NCI-H146 treated with DMSO at 0.1 percent for 48 hours (cell line): ENCODE data around the gene CBFA2T2.

Experiments
- DNase-seq: peaks from one replicate; lab custom pipeline; 2025; ENCODE audit not compliant: unreplicated experiment; lab: John Stamatoyannopoulos, UW

CBFA2T2 gene

GRCh38 chr20:33664085-33664761, 174.3 kb downstream of the CBFA2T2 start:
- DNase-seq, result no peak

GRCh38 chr20:33664762-33665144, 174.9 kb downstream of the CBFA2T2 start:
- no peak for DNase-seq

DNA sequence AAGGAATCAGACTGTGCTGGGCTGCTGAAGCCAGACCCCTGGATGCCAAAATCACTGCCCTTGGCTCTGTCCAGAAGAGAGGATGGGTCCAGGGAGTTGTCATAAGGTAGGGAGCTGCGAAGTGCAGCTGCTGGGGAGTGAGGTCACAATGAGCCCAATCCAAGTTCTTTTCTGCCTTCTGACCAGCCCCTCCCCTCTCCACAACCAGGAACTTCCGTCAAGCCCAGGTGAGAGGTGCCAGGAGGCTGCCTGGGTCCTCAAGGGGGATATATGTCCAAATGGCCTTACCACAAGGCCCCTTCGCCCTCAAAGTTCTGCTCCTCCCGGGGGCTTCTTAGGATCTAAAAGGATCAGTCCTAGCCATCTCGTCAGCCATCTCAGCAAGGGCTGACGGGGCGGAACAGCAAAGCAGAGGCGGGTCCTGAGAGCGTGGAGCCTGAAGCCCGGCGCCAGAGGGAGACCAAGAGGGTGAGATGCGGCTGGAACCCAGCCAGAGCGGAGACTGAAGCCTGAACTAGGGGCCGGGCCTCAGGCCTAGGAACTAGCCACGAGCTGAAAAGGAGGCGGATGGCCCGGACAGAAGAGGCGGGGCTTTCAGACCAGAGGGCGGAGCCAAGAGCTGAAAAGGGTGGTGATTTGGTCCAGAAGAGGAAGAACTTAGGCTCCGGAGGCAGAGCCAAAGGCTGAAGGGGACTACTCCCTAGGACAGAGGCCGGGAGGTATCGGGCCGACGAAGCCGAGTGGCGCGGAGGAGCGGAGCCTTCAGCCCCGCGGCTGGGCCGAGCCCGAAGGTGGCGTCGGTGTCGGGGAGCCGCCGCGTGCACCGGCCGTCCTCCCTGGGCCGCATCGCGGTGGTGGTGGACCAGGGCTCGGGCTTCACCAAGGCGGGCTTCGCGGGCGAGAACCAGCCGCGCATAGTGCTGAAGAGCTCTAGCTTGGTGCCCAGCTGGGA, 176.7 kb downstream of the CBFA2T2 start, which contains the start of gene ACTL10:
TSS of gene ACTL10 (plus strand) at position 651 of the 952 bp plus-strand sequence. CDS start 555 bp downstream, outside the sequence.
- DNase-seq, result peak; percentile 80

- no peak for DNase-seq
Observed at GRCh38 chr20:33667245-33667675, 177.4 kb downstream of the CBFA2T2 start.

DNA sequence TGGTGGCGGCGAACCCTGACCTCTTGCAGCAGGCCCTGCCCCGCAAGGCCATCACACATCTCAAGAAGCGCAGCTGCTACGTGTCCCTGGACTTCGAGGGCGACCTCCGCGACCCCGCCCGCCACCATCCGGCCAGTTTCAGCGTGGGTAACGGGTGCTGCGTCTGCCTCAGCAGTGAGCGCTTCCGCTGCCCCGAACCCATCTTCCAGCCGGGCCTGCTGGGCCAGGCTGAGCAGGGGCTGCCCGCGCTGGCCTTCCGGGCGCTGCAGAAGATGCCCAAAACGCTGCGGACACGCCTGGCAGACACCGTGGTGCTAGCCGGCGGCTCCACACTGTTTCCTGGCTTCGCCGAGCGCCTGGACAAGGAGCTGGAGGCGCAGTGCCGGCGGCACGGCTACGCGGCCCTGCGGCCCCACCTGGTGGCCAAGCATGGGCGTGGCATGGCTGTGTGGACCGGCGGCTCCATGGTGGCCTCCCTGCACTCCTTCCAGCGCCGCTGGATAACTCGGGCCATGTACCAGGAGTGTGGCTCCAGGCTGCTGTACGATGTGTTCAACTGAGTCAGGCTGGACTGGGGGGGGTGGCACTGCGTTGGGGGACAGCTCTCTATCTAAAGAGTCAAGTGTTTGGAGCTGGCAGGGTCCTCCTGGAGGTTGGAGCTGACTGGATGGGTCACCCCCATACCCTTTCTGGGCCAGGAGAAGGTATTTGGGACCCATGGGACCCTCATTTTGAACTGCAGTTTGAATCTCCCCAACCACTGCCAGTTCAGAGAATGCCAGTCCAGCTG, 178.0 kb downstream of the CBFA2T2 start:
- DNase-seq, result peak; percentile 17

DNA sequence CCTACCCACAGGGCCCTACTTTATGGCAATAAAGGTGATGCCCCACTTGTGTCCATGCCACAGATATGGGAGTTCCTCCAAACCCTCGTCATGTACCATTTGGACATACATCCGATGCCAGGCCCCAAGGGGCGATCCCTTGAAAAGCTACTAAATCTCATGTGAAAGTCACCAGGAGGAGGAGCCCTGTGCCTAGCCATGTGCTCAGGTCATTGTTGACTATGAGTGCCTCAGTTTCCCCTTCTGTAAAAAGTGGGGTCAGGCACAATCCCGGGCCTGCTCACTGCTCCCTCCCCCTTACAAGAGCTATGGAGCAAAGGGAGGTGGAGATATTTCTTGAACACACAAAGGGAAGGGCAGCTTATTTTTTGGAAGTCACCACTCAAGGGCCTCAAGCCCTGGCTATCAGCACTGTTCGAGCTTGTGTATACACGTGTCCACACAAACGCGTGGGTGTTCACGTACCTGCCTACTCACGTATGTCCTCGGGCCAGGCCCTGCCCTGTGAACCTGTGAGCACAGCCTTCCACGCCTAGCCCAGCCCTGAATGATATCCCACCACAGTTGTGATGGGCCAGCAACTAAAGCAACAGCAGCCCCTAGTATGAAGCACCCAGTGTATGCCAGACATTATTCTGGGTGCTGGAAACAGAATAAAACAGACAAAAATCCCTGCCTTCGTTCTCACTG, 178.7 kb downstream of the CBFA2T2 start:
- no peak for DNase-seq

- DNase-seq, result no peak
Observed at GRCh38 chr20:33669224-33669623, 179.3 kb downstream of the CBFA2T2 start.

DNA sequence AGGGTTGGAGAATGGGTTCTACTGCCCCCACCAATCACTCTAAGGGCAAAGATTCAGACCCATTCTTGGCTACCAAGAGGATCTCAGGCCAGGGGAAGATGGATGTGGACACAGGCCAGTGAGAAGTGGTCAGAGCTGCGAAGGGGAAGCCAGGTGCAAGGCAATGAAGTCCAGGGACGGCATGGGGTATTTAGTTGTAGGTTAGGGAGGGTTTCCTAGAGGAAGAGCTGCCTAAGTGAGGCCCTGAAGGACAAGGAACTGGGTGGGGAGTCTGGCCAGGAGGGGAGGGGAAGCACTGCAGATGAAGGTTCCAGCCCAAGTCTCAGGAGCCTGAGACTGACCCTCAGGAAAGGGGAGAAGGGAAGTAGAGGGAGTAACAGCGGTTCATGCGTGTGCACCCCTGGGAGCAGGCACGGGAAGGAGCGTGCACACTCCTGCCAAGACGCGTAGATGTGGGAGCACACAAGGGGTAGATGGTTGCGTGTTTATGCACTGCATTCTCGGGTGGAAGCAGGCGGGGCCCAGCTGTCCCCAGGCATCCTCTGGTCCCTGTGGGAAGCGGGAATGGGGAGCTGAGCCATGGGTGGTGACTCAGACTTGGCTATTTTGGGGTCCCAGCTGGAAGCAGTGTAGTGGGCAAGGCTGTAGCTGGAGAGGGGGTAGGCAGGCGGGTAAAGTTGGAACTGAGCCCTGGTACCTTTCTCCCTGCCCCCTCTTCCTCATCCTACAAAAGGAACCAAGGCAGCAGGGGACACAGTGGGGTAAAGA, 180.2 kb downstream of the CBFA2T2 start:
- no peak for DNase-seq

DNA sequence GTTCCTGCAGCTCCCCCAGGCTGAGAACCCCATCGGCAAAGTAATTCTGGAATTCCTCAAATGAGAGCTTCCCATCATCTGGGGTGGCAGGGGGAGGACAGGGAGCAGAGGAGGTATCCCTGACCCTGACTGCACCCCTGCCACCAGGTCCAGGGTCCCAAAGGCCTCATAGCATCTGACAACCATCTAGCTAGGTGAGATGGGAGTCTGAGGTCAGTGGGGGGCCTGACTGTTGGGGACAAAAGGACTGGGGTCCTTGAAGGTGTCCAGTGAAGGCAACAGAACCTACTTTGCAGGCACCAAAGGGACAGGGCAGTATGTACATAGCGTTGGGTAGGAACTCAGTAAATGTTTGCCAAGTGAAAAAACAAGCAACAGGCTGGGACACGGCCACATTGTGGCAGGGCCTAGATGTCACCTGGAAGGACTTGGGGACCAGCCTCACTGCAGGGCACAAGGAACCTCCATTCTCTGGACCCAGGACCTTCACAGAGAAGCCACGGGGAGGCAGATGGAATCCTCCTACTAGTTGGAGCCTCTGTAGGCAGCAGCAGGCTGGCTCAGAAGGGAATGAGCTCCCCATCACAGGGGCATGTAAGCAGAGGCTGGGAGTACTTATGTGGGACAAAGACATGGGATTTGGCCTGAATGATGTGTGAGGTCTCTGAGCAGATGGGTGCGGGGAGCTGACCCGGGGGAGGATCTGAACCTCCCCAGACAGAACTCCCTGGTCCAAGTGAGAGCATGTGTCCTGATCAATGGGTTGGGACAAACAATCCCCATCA, 181.0 kb downstream of the CBFA2T2 start:
- no peak for DNase-seq

DNA sequence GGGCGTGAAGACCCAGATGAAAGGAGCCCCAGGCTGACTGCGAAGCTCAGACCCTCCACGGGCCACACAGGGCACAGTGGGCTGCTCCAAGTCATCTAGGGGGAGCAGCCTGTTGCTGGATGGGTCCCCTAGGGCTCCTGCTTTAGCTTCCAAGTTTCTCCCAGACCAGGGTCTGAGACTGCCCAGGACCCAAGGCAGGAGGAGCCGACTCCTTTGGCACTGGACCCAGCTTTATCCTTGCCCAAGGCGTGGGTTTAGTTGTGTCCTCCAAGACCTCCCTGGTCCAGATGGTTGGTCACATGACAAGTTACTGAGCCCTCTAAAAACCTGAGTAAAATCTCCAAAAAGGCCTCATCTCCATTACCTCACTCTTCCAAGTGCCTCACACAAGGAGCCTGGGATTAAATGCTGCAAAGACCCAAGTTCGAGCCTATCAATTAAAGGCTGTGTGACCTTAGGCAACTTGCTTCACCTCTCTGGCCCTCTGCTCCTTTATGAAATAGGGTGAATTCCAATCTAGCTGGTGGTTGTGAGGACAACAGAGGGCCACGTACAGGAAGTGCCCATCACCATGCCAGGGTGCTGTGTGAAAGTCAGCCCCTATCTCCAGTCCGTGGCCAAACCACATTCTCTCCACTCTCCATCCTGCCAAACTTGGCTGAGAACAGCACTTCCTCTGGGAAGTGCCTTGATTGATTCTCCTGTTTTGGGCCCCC, 181.8 kb downstream of the CBFA2T2 start:
- no peak for DNase-seq

DNA sequence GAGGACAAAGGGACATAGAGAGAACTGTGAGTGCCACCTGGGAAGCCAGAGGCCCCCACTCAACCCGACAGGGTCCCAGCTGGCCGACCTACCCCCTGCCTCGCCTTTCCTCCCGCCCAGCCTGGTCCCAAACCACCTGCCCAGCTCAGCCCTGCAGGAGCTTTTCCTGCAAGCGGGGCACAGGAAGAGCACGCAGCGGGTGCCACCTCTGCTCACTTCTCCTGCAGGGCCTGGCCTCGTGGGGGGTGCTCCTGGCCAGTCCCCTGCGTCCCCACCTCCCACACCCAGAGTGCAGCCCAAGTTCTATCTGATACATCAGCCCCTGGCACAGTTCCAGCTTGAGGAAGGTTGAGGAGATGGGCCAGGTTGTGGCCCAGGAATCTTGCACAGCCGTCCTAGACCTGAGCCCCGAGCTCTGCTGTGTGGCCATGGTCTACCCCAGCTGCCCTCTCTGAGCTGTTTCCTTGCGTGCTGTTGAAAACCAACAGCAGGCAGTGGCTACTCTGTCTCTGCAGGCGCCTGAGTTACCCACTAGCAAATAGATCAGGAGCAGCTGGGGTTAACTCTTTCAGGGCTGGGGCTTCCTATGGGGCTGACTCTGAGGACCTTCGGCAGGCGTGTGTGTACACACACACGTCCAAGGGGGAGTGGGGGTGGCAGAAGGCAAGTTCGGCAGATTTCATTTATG, 182.7 kb downstream of the CBFA2T2 start:
- DNase-seq, result peak; percentile 94

- DNase-seq, result no peak
Observed at GRCh38 chr20:33673114-33673409, 183.2 kb downstream of the CBFA2T2 start.

DNA sequence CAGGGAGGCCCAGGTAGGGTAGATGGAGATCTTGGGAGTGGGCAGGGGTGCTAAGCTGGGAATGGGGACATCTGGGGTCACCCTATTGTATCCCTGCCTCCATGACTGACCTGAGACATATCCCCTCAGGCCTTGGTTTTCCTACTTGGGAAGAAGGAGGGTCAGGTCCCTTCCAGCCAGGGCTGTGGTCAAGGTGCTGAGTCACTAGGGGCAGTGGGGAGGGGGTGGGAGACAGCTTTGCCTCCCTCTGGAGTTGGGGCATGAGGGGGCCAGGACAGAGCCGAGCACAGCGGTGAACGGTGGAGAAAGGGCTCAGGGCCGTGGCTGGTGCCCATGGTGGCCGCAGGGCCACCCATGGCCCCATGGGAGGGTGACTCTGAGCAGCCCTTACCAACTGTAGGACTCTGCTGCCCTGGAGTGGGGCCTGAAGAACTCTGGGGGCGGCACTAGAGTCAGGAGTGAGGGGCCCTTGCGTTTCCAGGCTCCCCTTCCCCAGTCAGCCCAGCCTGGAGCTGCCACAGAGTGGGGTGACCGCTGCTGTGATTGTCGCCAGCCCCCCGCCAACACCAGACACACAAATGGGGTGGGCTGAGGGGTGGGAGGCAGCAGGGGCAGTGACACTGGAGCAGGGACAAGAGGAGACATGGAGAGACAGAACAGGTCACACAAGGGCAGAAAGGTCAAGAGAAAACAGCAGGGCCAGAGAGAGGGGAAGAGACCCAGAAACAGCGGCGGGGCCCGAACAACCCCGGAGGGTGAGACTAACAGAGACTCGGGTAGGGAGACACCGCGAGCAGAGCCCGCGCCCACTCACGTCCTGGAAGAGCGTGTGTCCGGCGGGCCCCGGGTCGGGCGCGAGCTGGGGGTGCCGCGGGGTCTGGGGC, 183.8 kb downstream of the CBFA2T2 start:
- DNase-seq, result peak; percentile 54

DNA sequence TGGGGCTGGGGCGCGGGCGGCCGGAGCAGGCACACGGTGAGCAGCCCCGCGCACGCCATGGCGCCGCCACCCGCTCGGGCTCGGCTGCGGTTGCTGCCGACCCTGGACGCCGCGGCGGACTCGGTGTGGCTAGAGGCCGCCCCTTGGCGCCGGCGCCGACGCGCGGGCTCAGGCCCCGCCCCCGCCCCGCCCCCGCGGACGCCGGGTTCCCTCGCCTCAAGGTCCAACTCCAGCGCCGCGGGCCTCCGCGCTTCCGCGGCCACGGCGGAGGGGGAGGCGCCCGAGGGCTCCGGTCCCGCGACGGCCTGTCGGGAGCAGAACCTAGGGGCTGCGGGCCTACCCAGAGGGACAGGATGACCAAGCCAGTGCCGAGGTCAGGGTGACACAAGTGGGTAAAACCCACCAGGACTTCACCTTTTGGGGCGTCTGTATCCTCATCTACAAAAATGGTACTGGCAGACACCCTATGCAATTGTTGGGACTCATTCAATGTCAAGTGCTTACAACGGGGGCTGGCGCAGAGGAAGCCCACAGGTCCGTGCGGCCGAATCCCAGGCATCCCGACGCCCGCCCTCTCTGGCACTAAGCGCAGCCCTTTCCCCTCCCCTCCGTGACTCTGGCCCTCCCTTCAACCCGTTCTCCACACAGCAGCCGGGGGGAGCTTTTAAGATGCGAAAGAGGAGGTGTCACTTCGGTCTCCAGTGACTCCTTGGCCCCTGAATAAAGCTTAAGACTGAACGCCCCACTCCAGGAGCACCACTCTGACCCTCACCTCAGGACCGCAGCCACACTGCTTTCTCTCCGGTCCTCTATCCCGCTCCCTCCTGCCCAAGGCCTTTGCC, 184.6 kb downstream of the CBFA2T2 start, which contains the start of gene NECAB3:
TSS of gene NECAB3 (minus strand) at position 135 of the 842 bp plus-strand sequence. CDS start at position 59, 76 bp downstream.
- DNase-seq, result peak; percentile 54

DNA sequence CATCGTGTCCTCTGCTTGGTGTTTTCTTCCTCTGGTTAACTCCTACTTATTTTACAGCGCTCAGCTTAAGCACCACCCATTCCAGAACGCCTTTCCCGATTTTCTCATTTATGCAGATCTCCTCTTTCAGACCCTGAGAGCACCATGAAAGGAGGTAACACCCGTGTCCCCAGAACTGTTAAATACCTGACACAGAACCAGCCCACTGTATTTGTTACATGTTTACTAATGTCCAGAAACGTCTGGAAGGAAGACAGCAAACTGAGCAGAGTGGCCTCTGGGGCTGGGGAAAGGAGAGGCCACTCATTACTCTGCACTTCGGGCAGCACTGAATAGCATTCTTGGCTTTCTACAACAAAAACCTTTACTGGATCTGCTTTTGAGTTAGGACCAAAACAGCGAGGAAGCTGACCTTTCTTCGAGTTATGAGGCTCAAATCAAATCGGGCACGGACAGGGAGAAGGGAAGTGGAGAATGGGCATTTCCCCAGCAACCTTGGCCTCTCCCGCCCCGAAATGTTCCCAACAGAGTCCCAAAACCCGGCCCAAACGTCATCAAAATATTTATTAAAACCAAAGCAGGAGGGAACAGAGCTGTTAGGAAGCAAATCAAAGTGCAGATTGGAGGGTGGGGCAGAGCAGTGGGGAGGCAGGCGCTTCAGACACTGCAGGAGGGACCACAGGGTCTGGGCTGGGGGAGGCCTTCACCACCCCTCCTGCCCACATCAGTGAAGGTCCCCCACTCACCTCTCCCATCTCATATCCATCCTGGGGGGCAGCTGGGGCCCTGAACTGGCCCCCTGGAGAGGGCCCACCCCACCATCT, 185.5 kb downstream of the CBFA2T2 start:
- peak; percentile 16 for DNase-seq
